OCI-LY7 (cell line): Measurements from ENCODE around the gene NATD1. TPM values are rescaled to one million over a fixed set of nuclear protein-coding genes. Genes with fewer than 3 reads are reported as not detected.

Source experiments
- BruUV-seq: library from RNA; stranded (reverse); fragments of 400-500 nt; replicated peaks from 2 replicates; lab custom pipeline; 2021; lab: Mats Ljungman, UMichigan
- CTCF ChIA-PET: fragments of 300-600 bp; sonication (Branson Sonifier 250); formaldehyde crosslinking; loops from one replicate; lab custom pipeline; 2022; ENCODE audit warnings: antibody characterized with exemption; ENCODE audit not compliant: unreplicated experiment; lab: Charles Lee
- POLR2A ChIA-PET: fragments of 300-600 bp; sonication (Branson Sonifier 250); formaldehyde crosslinking; loops from one replicate; lab custom pipeline; 2022; ENCODE audit warnings: antibody characterized with exemption; lab: Charles Lee
- DNase-seq: peaks from one replicate; pipeline ENCODE4 v3.0.0-alpha.2; 2015; ENCODE audit warnings: low spot score
- H2AFZ ChIP-seq: fragments of 200-600 bp; sonication (generic), shearing (Covaris generic); 2 replicates; pipeline ENCODE4 v1.6.1; 2014; ENCODE audit warnings: mild to moderate bottlenecking, antibody characterized with exemption, low read length, moderate library complexity
- H3K27ac ChIP-seq: fragments of 200-600 bp; sonication (generic); 2 replicates; pipeline ENCODE4 v1.5.1; 2014; ENCODE audit warnings: mixed run types, low read depth, mild to moderate bottlenecking, moderate library complexity, low read length, inconsistent platforms; ENCODE audit not compliant: poor library complexity, severe bottlenecking
- H3K36me3 ChIP-seq: fragments of 200-600 bp; sonication (generic); 2 replicates; pipeline ENCODE4 v1.6.1; 2014; ENCODE audit warnings: mild to moderate bottlenecking, antibody characterized with exemption, low read length, moderate library complexity, mixed read lengths; ENCODE audit not compliant: insufficient read depth
- H3K4me1 ChIP-seq: fragments of 200-600 bp; sonication (generic); 2 replicates; pipeline ENCODE4 v1.5.1; 2014; ENCODE audit warnings: mild to moderate bottlenecking, low read length; ENCODE audit not compliant: insufficient read depth, poor library complexity, severe bottlenecking
- H3K4me2 ChIP-seq: fragments of 200-600 bp; sonication (generic); 2 replicates; pipeline ENCODE4 v1.6.1; 2014; ENCODE audit warnings: mild to moderate bottlenecking, low read length
- H3K4me3 ChIP-seq: fragments of 200-600 bp; sonication (generic); 2 replicates; pipeline ENCODE4 v1.5.1; 2014; ENCODE audit warnings: mild to moderate bottlenecking, low read depth, low read length; ENCODE audit not compliant: poor library complexity, severe bottlenecking
- H3K79me2 ChIP-seq: fragments of 200-600 bp; sonication (generic); 2 replicates; pipeline ENCODE4 v1.6.1; 2016; ENCODE audit warnings: low read depth, mild to moderate bottlenecking, low read length, moderate library complexity, mixed read lengths; ENCODE audit not compliant: insufficient read depth
- H3K9me2 ChIP-seq: fragments of 200-600 bp; sonication (generic); 2 replicates; pipeline ENCODE4 v1.6.1; 2016; ENCODE audit warnings: mild to moderate bottlenecking, low read length, mixed read lengths; ENCODE audit not compliant: insufficient read depth
- H3K9me3 ChIP-seq: fragments of 200-600 bp; sonication (generic); 2 replicates; pipeline ENCODE4 v1.6.1; 2014; ENCODE audit warnings: mild to moderate bottlenecking, mixed run types, low read length, mixed read lengths
- H4K20me1 ChIP-seq: fragments of 200-600 bp; sonication (generic); 2 replicates; pipeline ENCODE4 v1.6.1; 2014; ENCODE audit warnings: mild to moderate bottlenecking, antibody characterized with exemption, low read length, moderate library complexity, mixed read lengths; ENCODE audit not compliant: insufficient read depth
- EZH2phosphoT487 ChIP-seq: fragments of 200-600 bp; sonication (generic); IDR thresholded peaks from 2 replicates; pipeline ENCODE4 v1.6.1; 2018; ENCODE audit warnings: low read depth, borderline replicate concordance, mild to moderate bottlenecking, mixed run types, antibody characterized with exemption, low read length, moderate library complexity, mixed read lengths
- intact Hi-C: fragments of 100-400 bp; cut with micrococcal nuclease; formaldehyde crosslinking; loops from one replicate; pipeline ENCODE4 v1.10.0; 2022; ENCODE audit not compliant: unreplicated experiment
- total RNA-seq, 2 experiments: library from RNA; depleted of rRNA in 1 of 2; stranded (reverse); fragments of >200 nt in 1 of 2; shearing (Covaris generic) in 1 of 2; gene quantifications; 2 replicates each; pipeline ENCODE4 v1.2.3, GENCODE V29; 2014 to 2022
- TF ChIP-seq, protein P1 (sequence below): fragments of 200-600 bp; sonication (generic); conservative IDR thresholded peaks from 2 replicates; pipeline ENCODE4 v1.5.1; 2014; ENCODE audit warnings: mild to moderate bottlenecking, antibody characterized with exemption, low read length, moderate library complexity, mixed read lengths

NATD1 gene
- total RNA-seq, 2 experiments from 2014 or later = 0.85 to 6.0 TPM

DNA sequence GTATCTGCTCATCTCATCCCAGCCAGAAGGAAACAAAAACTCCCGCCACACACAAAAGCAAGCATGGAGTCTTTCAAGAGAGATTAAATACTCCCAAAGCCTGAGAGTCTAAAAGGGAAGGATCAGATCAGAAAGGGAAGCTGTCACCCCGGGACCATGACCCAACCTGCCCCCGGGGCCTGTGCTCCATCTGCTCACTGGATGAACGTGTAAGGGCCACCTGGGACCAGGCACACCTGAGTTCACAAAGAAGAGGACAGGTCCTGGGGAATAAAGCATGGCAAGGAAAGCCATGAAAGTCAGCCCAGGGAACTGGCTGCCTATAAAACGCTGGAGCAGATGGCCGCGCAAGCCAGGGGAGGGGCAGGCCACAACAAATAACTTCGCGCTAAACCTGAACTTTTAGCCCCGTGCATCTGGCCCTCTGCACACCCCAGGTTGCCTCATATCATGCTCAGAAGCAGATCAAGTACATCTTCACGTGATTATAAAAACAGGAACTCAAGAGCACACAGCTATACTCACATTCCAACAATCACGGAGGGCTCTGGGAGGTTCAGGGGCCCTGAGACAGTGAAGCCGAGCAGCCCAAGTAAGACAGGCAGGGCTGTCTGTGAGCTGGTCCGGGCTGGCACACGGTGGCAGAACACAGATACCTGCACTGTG is 42.7 kb downstream of the NATD1 start:
- Histone ChIP-seq H3K4me1 (peaks cover 26% of the 10 kb centered on the region), H3K9me2 (no peaks in the 10 kb centered on the region), H3K4me2 (0 out of 2 replicates have a peak overlapping the region, but pooled peaks have one; percentile 95), H3K9me3 (no peaks in the 10 kb centered on the region), H3K4me3 (no peak overlapping the region), H3K36me3 (peaks cover 61% of the 10 kb centered on the region), H4K20me1 (peaks cover 38% of the 10 kb centered on the region), H3K27ac (no peak overlapping the region), H3K79me2 (peaks cover 92% of the 10 kb centered on the region), H2AFZ (no peak overlapping the region)
- BruUV-seq = no TSS peak
- intact Hi-C loops = no loop called here
- TF ChIP-seq EZH2phosphoT487 = no peak
- DNase-seq = no peak
- CTCF ChIA-PET = no interaction called here
- POLR2A ChIA-PET = no interaction called here

DNA sequence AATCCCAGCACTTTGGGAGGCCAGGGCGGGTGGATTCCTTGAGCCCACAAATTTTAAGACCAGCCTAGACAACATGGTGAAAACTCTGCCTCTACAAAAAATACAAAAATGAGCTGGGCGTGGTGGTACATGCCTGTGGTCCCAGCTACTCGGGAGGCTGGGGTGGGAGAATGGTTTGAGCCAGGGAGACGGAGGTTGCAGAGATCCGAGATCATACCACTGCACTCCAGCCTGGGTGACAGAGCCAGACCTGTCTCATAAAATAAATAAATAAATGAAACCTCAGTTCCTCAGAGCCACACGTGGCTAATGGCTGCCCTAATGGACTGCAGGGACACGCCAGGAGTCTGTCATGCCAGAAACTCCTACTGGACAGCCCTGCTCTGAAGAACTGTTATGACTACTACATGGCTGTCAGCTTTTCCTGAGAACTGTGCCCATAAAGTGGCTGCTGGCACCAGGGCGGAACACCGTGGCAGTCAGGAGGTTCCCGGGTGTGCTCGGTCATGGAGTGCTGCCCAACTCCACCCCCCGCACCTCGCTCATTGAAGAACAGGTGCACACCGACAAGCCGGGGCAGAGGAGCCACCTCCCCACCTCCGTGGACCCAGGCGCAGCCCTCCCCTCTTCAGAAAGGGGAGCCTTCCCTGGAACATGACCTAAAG is 43.6 kb downstream of the NATD1 start:
- BruUV-seq = no TSS peak
- peaks cover 38% of the 10 kb centered on the region for H4K20me1 ChIP-seq
- H3K9me3 ChIP-seq = no peaks in the 10 kb centered on the region
- intact Hi-C loops = no loop called here
- H3K4me2 ChIP-seq = no peak overlapping the region
- ChIA-PET POLR2A (no interaction called here), CTCF (no interaction called here)
- H2AFZ ChIP-seq = no peak overlapping the region
- H3K36me3 ChIP-seq = peaks cover 61% of the 10 kb centered on the region
- no peaks in the 10 kb centered on the region for H3K9me2 ChIP-seq
- H3K79me2 ChIP-seq = peaks cover 91% of the 10 kb centered on the region
- H3K4me1 ChIP-seq = peaks cover 20% of the 10 kb centered on the region
- no peak overlapping the region for H3K4me3 ChIP-seq
- TF ChIP-seq, protein P1, sequence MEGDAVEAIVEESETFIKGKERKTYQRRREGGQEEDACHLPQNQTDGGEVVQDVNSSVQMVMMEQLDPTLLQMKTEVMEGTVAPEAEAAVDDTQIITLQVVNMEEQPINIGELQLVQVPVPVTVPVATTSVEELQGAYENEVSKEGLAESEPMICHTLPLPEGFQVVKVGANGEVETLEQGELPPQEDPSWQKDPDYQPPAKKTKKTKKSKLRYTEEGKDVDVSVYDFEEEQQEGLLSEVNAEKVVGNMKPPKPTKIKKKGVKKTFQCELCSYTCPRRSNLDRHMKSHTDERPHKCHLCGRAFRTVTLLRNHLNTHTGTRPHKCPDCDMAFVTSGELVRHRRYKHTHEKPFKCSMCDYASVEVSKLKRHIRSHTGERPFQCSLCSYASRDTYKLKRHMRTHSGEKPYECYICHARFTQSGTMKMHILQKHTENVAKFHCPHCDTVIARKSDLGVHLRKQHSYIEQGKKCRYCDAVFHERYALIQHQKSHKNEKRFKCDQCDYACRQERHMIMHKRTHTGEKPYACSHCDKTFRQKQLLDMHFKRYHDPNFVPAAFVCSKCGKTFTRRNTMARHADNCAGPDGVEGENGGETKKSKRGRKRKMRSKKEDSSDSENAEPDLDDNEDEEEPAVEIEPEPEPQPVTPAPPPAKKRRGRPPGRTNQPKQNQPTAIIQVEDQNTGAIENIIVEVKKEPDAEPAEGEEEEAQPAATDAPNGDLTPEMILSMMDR = no peak
- TF ChIP-seq EZH2phosphoT487 = no peak
- H3K27ac ChIP-seq = no peak overlapping the region
- DNase-seq = no peak

GRCh38 chr17:21208352-21208751 is 44.9 kb downstream of the NATD1 start:
- Histone ChIP-seq H4K20me1 (peaks cover 38% of the 10 kb centered on the region), H3K79me2 (peaks cover 97% of the 10 kb centered on the region), H3K4me2 (no peak overlapping the region), H3K9me2 (no peaks in the 10 kb centered on the region), H3K9me3 (no peaks in the 10 kb centered on the region), H3K27ac (no peak overlapping the region), H3K4me3 (no peak overlapping the region), H3K4me1 (peaks cover 20% of the 10 kb centered on the region), H3K36me3 (peaks cover 61% of the 10 kb centered on the region), H2AFZ (no peak overlapping the region)
- BruUV-seq = no TSS peak
- no peak for DNase-seq
- POLR2A ChIA-PET = no interaction called here
- intact Hi-C loops = no loop called here
- CTCF ChIA-PET = no interaction called here
- no peak for TF ChIP-seq EZH2phosphoT487
- TF ChIP-seq, protein P1 = no peak
